NT2/D1 (cell line): ENCODE data around the gene ONECUT3.

ENCODE experiments used
- SUZ12 ChIP-seq: IDR thresholded peaks from 2 replicates; pipeline ENCODE4 v1.6.1; 2011; ENCODE audit not compliant: insufficient read length, insufficient read depth; ENCODE audit errors: extremely low read depth
- YY1 ChIP-seq: IDR thresholded peaks from 2 replicates; pipeline ENCODE4 v1.6.1; 2011; ENCODE audit not compliant: insufficient read length, insufficient read depth
- ZNF274 ChIP-seq: IDR thresholded peaks from 2 replicates; pipeline ENCODE4 v1.6.1; 2011; ENCODE audit warnings: mild to moderate bottlenecking, low read depth, low read length

GRCh38 chr19:1814833-1815604 is 61.7 kb downstream of the ONECUT3 start:
- TF ChIP-seq ZNF274 (no peak), YY1 (no peak), SUZ12 (no peak)
